Measurements from ENCODE around the gene GNAZ.

GRCh38 chr22:23143119-23143518 is 72.8 kb downstream of the GNAZ start:
- TF ChIP-seq SP1 (IDR thresholded peaks at IDR 0.05) (no peak), BHLHE40 (IDR thresholded peaks at IDR 0.05; ENCODE audit: borderline replicate concordance) (no peak)

All from HEK293T (cell line).